NK-92 treated with Interleukin-12 subunit alpha and Interleukin-12 subunit beta, amount 100 ng/mL, for 24 hours (cell line): ENCODE results near the gene ZNF597.
"Not testable (repeated sequence)": the region's sequence is repeated elsewhere in the genome, so short reads cannot be mapped to it uniquely, and the experiment has no call there.

Source experiments
- DNase-seq: peaks from one replicate; lab custom pipeline; 2025; lab: John Stamatoyannopoulos, UW

ZNF597 gene

GRCh38 chr16:3475604-3476375 lies 32.5 kb upstream of the ZNF597 start:
- DNase-seq: no peak

- not testable (repeated sequence) for DNase-seq
Measured at GRCh38 chr16:3474870-3475269, 31.6 kb upstream of the ZNF597 start.

DNA sequence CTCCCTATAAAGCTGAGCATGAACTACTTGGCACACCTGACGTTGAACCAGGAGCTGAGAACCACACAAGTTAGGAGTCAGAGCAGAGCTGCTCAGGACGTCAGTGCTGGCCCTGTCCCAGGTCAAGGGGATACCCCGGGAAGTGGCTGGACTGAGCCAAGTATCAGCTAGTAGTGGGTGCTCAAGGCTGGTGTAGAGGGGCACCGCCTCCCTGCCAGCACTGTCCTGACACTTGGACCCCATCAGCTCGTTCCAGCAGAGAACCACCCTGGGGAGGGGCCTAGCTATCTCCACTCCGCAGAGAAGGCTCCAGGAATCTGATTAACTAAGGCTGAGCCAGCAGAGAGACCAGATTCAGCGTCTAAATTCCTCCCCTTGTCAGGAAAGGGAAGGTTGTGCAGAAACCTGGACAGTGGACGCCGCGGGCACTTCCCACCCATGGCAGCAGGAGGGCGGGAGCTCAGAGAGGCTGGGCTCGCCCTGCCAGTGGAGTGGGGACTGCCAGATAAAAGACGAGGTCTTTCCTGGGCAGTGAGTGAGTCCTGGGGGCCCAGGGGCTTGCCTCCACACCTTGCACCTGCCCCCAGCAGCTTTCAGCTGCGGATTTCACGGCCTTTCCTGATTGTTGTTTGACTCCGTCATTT lies 31.0 kb upstream of the ZNF597 start:
- no peak for DNase-seq

GRCh38 chr16:3473596-3473943 lies 30.3 kb upstream of the ZNF597 start:
- DNase-seq: not testable (repeated sequence)

DNA sequence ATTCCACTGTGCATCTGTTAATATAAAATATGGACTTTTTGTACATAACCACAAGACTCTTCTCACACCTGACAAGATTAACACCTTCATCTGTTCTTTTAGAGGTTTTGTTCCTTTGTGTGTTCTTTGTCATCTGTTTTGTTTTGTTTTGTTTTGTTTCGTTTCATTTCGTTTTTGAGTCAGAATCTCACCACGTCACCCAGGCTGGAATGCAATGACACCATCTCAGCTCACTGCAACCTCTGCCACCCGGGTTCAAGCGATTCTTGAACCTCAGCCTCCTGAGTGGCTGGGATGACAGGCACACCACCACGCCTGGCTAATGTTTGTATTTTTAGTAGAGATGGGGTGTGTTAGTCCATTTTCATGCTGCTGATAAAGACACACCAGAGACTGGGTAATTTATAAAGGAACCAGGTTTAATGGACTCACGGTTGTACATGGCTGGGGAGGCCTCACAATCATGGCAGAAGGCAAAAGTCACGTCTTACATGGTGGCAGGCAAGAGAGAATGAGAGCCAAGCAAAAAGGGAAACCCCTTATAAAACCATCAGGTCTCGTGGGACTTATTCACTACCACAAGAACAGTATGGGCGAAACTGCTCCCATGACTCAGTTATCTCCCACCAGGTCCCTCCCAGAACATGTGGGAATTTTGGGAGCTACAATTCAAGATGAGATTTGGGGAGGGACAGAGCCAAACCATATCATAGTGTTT lies 29.7 kb upstream of the ZNF597 start:
- no peak for DNase-seq

DNA sequence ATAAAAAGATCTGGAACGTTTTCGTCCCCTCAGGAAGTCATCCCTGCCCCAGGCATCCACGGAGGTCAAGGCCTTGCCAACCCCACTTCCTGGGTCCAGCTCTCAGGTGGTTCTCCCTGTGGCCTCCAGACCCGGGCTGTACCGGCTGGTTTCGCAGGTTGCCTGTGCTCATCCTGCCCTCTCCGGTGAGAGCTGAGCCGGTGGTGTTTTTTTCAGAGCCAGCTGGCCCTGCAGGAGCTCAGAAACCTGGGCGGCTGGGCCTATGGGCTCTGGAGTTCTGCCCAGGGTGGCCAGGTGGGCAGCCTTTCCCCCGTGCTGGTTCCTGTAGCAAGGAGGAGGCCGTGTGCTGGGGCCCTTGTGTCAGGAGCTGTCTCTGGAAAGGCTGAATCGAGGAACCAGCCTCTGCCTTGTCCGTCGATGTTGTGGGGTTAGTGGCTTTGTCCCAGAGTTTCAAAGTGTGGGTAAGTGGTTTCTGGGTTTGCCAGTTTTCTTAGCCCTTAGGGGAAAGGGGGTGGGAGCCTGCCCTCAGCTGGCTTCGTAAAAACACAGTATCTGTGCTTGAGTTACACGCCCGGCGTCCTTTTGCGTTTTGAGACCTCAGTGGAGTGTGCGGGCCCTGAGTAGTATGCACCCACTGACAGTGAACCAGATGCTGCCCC lies 28.3 kb upstream of the ZNF597 start:
- DNase-seq: no peak

- no peak for DNase-seq
Measured at GRCh38 chr16:3470723-3471122, 27.4 kb upstream of the ZNF597 start.

DNA sequence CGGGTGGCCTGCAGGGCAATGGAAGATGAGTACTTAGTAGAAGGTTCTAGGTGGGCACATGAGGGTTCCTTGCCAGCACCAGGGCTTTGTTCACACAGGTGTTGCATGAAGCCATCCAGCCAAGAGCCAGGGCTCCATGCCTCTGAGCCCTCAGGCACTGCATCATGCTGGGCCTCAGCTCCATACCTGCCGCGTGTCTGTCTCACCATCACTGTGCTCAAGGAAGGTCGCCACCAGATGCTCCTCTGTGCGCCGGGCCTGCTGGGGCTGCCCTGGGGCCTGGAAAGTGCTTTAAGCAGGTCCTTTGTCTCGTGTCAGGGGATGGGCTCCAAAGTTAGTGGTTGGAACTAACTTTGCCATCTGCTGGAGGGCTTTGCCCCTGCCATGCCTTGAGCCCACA lies 26.4 kb upstream of the ZNF597 start:
- no peak for DNase-seq

DNA sequence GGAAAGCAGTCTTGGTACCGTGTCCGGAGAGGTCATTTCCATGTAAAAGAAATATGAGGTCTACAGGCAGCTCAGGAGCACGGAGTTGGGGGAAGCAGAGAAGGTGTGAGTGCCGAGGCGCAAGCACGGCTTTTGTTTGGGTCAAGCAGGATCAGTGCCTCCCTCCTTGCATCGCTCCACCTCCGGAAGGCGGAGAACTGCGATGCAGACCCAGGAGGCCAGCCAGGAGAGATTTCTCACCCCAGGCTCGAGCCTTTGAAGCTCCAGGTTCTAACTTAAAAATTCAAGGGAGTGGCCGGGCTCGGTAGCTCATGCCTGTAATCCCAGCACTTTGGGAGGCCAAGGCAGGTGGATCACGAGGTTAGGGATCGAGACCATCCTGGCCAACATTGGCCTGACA lies 25.2 kb upstream of the ZNF597 start:
- DNase-seq: no peak

- DNase-seq: no peak
Measured at GRCh38 chr16:3467921-3468320, 24.6 kb upstream of the ZNF597 start.

- no peak for DNase-seq
Measured at GRCh38 chr16:3467182-3467581, 23.9 kb upstream of the ZNF597 start.

DNA sequence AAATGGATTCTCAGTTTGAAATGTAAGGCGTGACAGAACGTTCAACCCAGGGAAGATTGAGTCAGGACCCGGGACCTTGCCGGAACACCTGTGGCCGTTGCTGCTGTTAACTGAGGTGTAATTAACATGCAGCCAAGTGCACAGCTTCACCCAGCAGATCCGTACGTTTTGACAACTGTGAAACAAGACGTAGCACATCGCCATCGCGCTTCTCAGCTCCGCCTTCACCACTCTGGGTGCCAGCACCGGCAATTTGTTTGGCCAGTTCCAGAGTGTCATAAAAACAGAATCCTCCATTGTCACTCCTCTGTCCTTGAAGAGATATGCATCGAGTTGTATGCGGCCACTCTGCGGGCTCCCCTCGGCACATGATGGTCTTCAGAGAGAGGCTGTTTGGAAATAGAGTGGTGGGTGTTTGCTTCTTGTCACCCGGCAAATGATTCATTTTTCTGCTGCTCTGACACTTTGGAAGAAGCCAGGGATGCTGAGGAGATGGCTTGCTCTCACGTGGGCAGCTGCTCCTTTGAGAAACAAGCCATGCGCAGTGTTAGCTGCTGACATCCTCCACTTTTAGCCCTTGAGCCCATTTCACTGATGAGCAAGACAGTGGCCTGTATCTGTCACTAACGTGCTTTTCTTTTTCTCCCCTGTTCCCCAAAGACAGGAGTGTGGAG lies 22.7 kb upstream of the ZNF597 start:
- DNase-seq: no peak

DNA sequence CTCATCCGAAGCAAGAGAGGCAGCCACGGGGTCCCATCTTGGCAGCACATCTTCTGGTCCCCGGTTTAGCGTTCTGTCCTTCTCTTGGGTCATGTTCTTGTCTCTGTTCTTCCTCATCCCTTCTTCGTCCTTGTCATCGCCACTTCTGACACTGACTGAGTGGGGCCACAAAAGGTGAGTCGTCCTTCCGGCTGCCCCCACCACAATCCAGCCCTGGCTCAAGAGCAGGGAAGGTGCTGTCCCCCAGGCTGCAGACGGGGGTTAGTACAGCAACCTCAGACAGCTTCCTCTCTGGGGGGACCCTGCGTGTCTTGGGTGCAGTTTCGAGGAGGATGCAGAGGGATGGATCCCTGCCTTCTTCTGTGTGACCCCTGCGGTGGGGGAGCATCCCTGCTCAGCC lies 22.0 kb upstream of the ZNF597 start:
- no peak for DNase-seq

DNA sequence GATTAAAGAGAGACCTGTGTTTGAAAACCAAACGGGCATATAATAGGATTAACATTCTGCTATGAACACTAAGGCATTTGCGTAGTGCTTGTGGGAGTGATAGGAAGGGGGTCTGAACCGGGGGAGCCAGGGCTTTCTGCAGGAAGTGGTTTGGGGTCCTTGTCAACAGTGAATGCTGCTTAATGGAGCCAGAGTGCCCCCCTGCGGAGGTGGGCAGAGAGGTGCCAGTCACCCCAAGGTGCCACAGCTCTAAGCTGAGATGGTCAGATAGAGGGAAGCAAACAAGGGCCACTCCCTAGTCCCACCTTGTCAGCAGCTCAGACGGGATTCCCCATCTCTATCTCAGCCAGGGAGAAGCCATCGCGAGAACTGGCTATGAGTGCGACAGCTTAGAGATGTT lies 17.8 kb upstream of the ZNF597 start:
- peak; percentile 30 for DNase-seq

- DNase-seq: no peak
Measured at GRCh38 chr16:3460585-3460984, 17.3 kb upstream of the ZNF597 start.

DNA sequence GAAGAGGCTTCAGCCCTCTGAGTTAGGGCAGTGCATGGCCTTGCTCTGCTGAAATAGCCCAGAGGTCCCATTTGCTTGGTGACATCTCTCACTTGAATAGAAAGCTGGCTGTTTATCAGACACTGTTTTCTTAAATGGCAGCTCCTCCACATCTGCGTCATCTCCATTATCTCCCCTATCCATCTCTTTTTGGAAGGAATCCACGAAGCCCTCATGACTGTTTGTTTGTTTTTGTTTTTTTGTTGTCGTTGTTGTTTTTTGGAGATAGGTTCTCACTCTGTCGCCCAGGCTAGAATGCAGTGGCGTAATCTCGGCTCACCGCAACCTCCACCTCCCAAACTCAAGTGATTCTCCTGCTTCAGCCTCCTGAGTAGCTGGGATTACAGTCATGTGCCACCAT lies 16.8 kb upstream of the ZNF597 start:
- DNase-seq: no peak

GRCh38 chr16:3459401-3460090 lies 16.2 kb upstream of the ZNF597 start:
- no peak for DNase-seq

GRCh38 chr16:3458852-3459361 lies 15.6 kb upstream of the ZNF597 start:
- DNase-seq: no peak

DNA sequence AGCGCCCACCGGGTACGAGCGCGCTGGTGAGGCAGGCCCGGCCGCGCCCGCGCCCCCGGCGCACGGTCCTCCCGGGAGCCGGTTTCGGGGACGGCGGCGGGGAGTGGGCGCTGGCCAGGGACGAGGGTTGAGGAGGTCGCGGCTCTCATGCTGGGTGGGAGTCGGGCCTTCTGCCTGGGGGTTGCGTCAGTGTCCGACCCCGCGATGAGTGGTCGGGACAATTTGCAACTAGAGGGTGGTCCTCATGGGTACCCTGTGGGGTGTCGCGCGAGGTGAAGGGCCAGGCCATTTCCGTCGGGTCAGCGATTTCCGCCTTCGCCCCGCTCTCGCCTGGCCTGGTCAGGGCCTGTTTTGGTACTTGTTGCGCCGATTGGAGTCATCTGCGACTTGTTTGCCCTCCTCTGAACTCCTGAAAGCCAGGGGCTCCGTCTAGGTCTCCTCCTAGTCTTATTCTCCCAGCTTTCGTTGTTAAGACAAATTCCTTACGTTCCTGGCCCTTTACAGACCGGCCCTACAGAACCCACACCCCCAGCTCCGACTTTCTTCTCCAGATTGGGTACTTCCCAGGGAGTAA lies 15.1 kb upstream of the ZNF597 start:
- no peak for DNase-seq

GRCh38 chr16:3457434-3458252 lies 14.3 kb upstream of the ZNF597 start:
- peak; percentile 81 for DNase-seq
